ENCODE results near the gene FZD2. TPM values are rescaled to one million over a fixed set of nuclear protein-coding genes. Genes with fewer than 3 reads are reported as not detected.

The FZD2 gene
- total RNA-seq, 1 donor from 2014 or later, result 12.9 TPM

- no peak for DNase-seq (ENCODE audit: low spot score)
- no peak for TF ChIP-seq CTCF (IDR thresholded peaks at IDR 0.05; ENCODE audit: unreplicated experiment)
- no peaks in the 10 kb centered on the region for H3K36me3 Mint-ChIP-seq (ENCODE audit: low read depth, unreplicated experiment)
- H3K9me3 Mint-ChIP-seq (ENCODE audit: unreplicated experiment), result no peaks in the 10 kb centered on the region
- H3K4me1 Mint-ChIP-seq (ENCODE audit: unreplicated experiment), result no peaks in the 10 kb centered on the region
- H3K27ac Mint-ChIP-seq (ENCODE audit: unreplicated experiment), result no peak overlapping the region
- H3K4me3 Mint-ChIP-seq (ENCODE audit: unreplicated experiment), result no peak overlapping the region
- peaks cover 7% of the 10 kb centered on the region for H3K27me3 Mint-ChIP-seq (ENCODE audit: unreplicated experiment)
Measured at GRCh38 chr17:44593156-44593555, 35.9 kb downstream of the FZD2 start.

GRCh38 chr17:44595216-44595775, 38.0 kb downstream of the FZD2 start:
- Mint-ChIP-seq H3K4me1 (ENCODE audit: unreplicated experiment) (peaks cover 4% of the 10 kb centered on the region), H3K27me3 (ENCODE audit: unreplicated experiment) (peaks cover 5% of the 10 kb centered on the region), H3K9me3 (ENCODE audit: unreplicated experiment) (no peaks in the 10 kb centered on the region), H3K36me3 (ENCODE audit: low read depth, unreplicated experiment) (no peaks in the 10 kb centered on the region), H3K4me3 (ENCODE audit: unreplicated experiment) (no peak overlapping the region), H3K27ac (ENCODE audit: unreplicated experiment) (no peak overlapping the region)
- TF ChIP-seq CTCF (IDR thresholded peaks at IDR 0.05; ENCODE audit: unreplicated experiment), result no peak
- DNase-seq (ENCODE audit: low spot score), result no peak

- Mint-ChIP-seq H3K27me3 (ENCODE audit: unreplicated experiment) (peaks cover 4% of the 10 kb centered on the region), H3K36me3 (ENCODE audit: low read depth, unreplicated experiment) (no peaks in the 10 kb centered on the region), H3K4me3 (ENCODE audit: unreplicated experiment) (no peak overlapping the region), H3K27ac (ENCODE audit: unreplicated experiment) (no peak overlapping the region), H3K4me1 (ENCODE audit: unreplicated experiment) (peaks cover 23% of the 10 kb centered on the region), H3K9me3 (ENCODE audit: unreplicated experiment) (no peaks in the 10 kb centered on the region)
- no peak for TF ChIP-seq CTCF (IDR thresholded peaks at IDR 0.05; ENCODE audit: unreplicated experiment)
- no peak for DNase-seq (ENCODE audit: low spot score)
Measured at GRCh38 chr17:44598329-44598728, 41.0 kb downstream of the FZD2 start.

- no peaks in the 10 kb centered on the region for H3K36me3 Mint-ChIP-seq (ENCODE audit: low read depth, unreplicated experiment)
- no peak overlapping the region for H3K27ac Mint-ChIP-seq (ENCODE audit: unreplicated experiment)
Measured at GRCh38 chr17:44598932-44599297, 41.6 kb downstream of the FZD2 start.

More at GRCh38 chr17:44598932-44599297, 41.6 kb downstream of the FZD2 start:
- DNase-seq (ENCODE audit: low spot score), result no peak
- TF ChIP-seq CTCF (IDR thresholded peaks at IDR 0.05; ENCODE audit: unreplicated experiment), result no peak
- peaks cover 2% of the 10 kb centered on the region for H3K27me3 Mint-ChIP-seq (ENCODE audit: unreplicated experiment)
- no peaks in the 10 kb centered on the region for H3K9me3 Mint-ChIP-seq (ENCODE audit: unreplicated experiment)
- H3K4me3 Mint-ChIP-seq (ENCODE audit: unreplicated experiment), result no peak overlapping the region
- peaks cover 23% of the 10 kb centered on the region for H3K4me1 Mint-ChIP-seq (ENCODE audit: unreplicated experiment)
